ENCODE data around the gene MTFR2. TPM values are rescaled to one million over a fixed set of nuclear protein-coding genes. Genes with fewer than 3 reads are reported as not detected.

Gene MTFR2
- total RNA-seq, 1 donor from 2014 or later, result 1.4 TPM

- Mint-ChIP-seq H3K36me3 (ENCODE audit: low read depth, unreplicated experiment) (peaks cover 10% of the 10 kb centered on the region), H3K4me1 (ENCODE audit: unreplicated experiment) (peaks cover 31% of the 10 kb centered on the region), H3K4me3 (ENCODE audit: unreplicated experiment) (peak overlapping the region; percentile 100), H3K9me3 (ENCODE audit: unreplicated experiment) (no peaks in the 10 kb centered on the region), H3K27ac (ENCODE audit: unreplicated experiment) (peak overlapping the region; percentile 100), H3K27me3 (ENCODE audit: unreplicated experiment) (peaks cover 32% of the 10 kb centered on the region)
- no peak for TF ChIP-seq CTCF (IDR thresholded peaks at IDR 0.05; ENCODE audit: unreplicated experiment)
- DNase-seq (ENCODE audit: low spot score), result peak; percentile 93
These were observed 39.1 kb upstream of the MTFR2 start for GRCh38 chr6:136289327-136289578.

GRCh38 chr6:136288566-136289326 is 38.6 kb upstream of the MTFR2 start:
- peak; percentile 68 for DNase-seq (ENCODE audit: low spot score)
- peak; percentile 31 for TF ChIP-seq CTCF (IDR thresholded peaks at IDR 0.05; ENCODE audit: unreplicated experiment)
- H3K27me3 Mint-ChIP-seq (ENCODE audit: unreplicated experiment), result peaks cover 32% of the 10 kb centered on the region
- peak overlapping the region; percentile 100 for H3K4me3 Mint-ChIP-seq (ENCODE audit: unreplicated experiment)
- H3K27ac Mint-ChIP-seq (ENCODE audit: unreplicated experiment), result peak overlapping the region; percentile 100
- H3K9me3 Mint-ChIP-seq (ENCODE audit: unreplicated experiment), result no peaks in the 10 kb centered on the region
- peaks cover 10% of the 10 kb centered on the region for H3K36me3 Mint-ChIP-seq (ENCODE audit: low read depth, unreplicated experiment)
- H3K4me1 Mint-ChIP-seq (ENCODE audit: unreplicated experiment), result peaks cover 32% of the 10 kb centered on the region

DNA sequence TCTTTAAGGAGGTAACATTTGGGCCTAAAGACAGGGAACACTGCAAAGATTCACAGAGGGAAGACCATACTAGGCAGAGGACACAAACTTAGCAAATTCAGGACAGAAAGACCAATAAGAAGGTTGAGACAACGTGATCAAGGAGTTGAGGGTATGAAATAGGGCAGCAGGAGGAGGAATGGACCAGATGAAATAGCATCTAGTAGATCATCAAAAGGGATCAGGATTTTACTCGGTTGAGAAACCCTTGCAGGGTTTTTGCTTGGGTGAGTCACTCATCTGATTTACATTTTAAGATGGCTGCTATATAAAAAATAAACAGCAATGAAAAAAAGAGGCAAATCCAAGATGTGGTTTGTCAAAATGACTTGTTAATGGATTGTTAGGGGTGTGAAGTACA is 34.8 kb upstream of the MTFR2 start:
- no peak for DNase-seq (ENCODE audit: low spot score)
- Mint-ChIP-seq H3K4me3 (ENCODE audit: unreplicated experiment) (no peak overlapping the region), H3K27ac (ENCODE audit: unreplicated experiment) (no peak overlapping the region), H3K36me3 (ENCODE audit: low read depth, unreplicated experiment) (peaks cover 10% of the 10 kb centered on the region), H3K27me3 (ENCODE audit: unreplicated experiment) (peaks cover 24% of the 10 kb centered on the region), H3K9me3 (ENCODE audit: unreplicated experiment) (no peaks in the 10 kb centered on the region), H3K4me1 (ENCODE audit: unreplicated experiment) (peaks cover 36% of the 10 kb centered on the region)
- TF ChIP-seq CTCF (IDR thresholded peaks at IDR 0.05; ENCODE audit: unreplicated experiment), result no peak

DNA sequence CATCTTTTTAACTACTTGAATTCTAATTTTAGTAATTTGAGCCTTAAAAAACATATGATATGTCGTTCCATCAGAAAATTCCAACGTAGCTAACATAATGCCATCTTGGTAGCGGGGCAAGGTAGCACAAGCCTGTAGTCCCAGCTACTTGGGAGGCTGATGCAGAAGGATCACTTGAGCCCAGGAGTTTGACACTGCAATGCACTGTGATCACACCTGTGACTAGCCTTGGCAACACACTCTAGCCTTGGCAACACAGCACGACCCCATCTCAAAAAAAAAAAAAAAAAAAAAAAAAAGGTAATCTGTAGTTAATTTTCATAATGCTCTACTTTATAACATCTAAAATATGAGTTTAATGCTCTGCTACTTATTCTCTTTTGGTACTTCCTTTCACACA is 32.8 kb upstream of the MTFR2 start:
- Mint-ChIP-seq H3K4me1 (ENCODE audit: unreplicated experiment) (peaks cover 21% of the 10 kb centered on the region), H3K27ac (ENCODE audit: unreplicated experiment) (no peak overlapping the region), H3K27me3 (ENCODE audit: unreplicated experiment) (peaks cover 7% of the 10 kb centered on the region), H3K9me3 (ENCODE audit: unreplicated experiment) (no peaks in the 10 kb centered on the region), H3K36me3 (ENCODE audit: low read depth, unreplicated experiment) (peaks cover 3% of the 10 kb centered on the region), H3K4me3 (ENCODE audit: unreplicated experiment) (no peak overlapping the region)
- DNase-seq (ENCODE audit: low spot score), result no peak
- TF ChIP-seq CTCF (IDR thresholded peaks at IDR 0.05; ENCODE audit: unreplicated experiment), result no peak

- Mint-ChIP-seq H3K4me3 (ENCODE audit: unreplicated experiment) (no peak overlapping the region), H3K27me3 (ENCODE audit: unreplicated experiment) (peaks cover 5% of the 10 kb centered on the region), H3K27ac (ENCODE audit: unreplicated experiment) (peak overlapping the region; percentile 59), H3K4me1 (ENCODE audit: unreplicated experiment) (peaks cover 16% of the 10 kb centered on the region), H3K36me3 (ENCODE audit: low read depth, unreplicated experiment) (peaks cover 10% of the 10 kb centered on the region), H3K9me3 (ENCODE audit: unreplicated experiment) (no peaks in the 10 kb centered on the region)
- no peak for TF ChIP-seq CTCF (IDR thresholded peaks at IDR 0.05; ENCODE audit: unreplicated experiment)
- DNase-seq (ENCODE audit: low spot score), result no peak
These were observed 30.0 kb upstream of the MTFR2 start for GRCh38 chr6:136280032-136280609.
